DMS79 (cell line): ENCODE measurements around the gene TTLL8.
"Not testable (repeated sequence)": the region's sequence is repeated elsewhere in the genome, so short reads cannot be mapped to it uniquely, and the experiment has no call there.

Experiments
- DNase-seq: peaks from one replicate; lab custom pipeline; 2025; lab: John Stamatoyannopoulos, UW

Gene TTLL8

DNA sequence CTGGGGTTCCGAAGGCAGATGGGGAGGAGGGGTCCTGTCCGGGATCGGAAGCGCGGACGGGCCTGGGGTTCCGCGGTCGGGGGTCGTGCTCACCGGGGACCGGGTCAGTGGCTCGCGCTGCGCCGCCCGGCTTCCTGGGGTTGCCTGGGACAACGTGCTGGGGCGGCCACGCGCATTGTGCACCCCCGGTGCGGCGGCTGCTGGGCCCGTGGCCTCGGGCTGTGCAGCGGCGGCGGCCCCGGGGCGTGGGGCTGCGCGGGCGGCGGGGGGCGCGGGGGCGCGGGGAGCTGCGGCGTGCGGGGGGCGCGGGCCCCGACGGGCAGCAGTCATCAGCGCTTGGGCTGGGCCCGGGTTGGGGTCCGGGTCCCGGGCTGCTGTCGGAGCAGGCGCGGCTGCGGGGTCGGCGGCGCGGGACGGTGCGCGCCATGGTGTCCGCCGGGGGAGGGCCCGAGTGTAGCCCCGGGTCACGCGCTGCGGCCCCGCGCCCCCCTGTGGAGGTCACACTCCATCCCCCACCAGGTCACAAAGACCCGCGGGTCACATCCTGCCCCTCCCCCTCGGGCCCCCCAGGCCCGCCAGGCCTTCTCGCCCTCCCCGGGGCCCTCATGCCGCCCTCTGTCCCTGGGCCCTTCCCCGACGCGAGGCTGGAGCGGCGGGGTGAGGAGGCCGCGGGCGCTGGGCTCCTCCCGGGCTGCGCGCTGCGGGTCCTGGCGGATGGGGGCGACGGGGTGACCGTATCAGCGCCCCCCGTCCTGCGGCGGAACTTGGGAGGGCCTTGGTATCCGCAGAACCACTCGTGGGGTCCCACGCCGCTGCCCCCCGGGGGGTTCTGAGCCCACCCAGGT lies at the start of gene TTLL8:
Gene TTLL8, minus strand, starts transcription at position 238 of the 845 bp plus-strand sequence.
- no peak for DNase-seq

GRCh38 chr22:50107529-50107928 lies 49.4 kb upstream of the TTLL8 start:
- DNase-seq: no peak

- DNase-seq: no peak
Measured at GRCh38 chr22:50105208-50106100, 47.4 kb upstream of the TTLL8 start.

DNA sequence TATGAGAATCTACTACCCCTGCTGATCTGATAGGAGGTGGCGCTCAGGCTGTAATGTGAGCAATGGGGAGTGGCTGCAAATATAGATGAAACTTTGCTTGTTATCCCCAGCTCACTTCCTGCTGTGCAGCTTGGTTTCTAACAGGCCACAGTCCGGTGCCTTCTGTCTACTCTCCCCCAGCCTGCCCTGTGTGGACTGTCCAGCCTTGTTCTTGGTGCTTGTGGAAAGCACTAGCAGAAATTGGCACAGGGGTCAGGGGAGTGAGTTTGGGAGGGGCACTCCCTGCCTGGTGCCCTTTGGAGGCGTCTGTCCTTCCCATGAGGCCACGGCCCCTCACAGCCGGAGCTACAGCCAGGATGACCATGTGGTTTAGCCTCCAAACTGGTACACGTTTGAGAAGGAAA lies 46.0 kb upstream of the TTLL8 start:
- DNase-seq: no peak

DNA sequence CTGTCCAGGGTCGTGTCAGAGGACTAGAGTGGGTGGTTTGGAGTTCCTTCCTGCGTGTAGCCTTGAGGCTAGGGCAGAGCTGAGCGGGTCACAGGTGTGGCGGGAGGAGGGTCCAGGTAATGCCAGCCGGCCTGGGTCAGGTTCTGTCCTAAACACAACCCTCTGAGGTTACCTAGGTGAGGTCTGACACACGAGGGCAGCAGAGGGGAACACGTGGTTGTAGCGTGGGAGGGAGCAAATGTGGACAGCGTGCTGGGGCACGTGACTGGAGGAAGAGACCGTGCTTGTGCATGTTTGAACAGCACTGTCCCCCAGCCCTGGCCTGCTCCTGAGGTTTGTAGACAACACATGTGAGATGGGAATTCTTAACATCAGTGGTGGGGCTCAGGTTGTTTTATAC lies 44.8 kb upstream of the TTLL8 start:
- no peak for DNase-seq

DNA sequence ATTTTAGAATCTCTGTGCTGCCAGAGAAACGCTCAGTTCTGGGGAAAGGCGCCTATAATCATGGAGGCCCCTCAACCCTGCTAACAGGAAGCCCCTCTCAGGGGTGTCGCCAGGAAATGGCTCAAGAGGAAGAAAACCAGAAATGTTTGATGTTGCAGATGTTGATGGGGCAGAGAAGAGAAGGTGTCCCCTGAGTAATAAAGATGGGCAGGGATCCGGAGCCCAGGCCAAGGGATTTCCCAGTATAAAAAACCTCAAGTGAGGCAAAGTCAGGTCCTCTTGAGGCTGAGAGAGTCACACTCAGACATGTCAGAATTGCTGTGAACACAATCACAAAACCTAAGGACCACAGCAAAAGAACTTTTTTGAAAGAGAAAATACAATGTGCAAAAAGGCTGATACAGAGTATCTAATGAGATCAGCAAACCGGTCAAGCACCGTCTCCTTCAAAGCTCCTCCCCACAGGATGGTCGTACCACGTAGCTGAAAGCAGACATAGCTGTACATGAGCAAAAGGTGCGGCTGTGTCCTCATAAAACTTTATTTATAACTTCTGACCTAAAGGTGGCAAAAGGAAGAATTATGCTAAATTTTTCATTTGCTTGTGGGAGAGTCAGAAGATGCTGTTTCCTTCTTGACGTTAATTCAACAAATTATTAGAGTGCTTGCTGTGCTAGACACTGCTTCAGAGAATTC lies 43.9 kb upstream of the TTLL8 start:
- no peak for DNase-seq

- no peak for DNase-seq
Measured at GRCh38 chr22:50098052-50098451, 40.0 kb upstream of the TTLL8 start.

GRCh38 chr22:50092342-50092741 lies 34.2 kb upstream of the TTLL8 start:
- no peak for DNase-seq

GRCh38 chr22:50091092-50091768 lies 33.1 kb upstream of the TTLL8 start:
- no peak for DNase-seq

DNA sequence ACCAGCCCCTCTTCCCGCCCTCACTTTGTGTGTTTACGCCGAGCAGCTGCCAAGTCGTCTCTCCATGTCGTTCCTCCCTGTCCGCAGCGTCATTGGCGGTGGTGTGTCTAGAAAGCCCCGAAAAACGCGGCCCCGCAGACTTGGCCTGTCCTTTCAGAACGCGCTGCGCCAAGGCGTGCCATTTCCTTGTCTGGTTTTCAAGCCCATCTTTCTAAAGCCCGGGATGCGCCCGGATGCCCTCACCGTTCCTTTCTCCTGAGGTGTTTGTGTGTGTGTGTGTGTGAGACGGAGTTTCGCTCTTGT lies 32.3 kb upstream of the TTLL8 start:
- DNase-seq: no peak

DNA sequence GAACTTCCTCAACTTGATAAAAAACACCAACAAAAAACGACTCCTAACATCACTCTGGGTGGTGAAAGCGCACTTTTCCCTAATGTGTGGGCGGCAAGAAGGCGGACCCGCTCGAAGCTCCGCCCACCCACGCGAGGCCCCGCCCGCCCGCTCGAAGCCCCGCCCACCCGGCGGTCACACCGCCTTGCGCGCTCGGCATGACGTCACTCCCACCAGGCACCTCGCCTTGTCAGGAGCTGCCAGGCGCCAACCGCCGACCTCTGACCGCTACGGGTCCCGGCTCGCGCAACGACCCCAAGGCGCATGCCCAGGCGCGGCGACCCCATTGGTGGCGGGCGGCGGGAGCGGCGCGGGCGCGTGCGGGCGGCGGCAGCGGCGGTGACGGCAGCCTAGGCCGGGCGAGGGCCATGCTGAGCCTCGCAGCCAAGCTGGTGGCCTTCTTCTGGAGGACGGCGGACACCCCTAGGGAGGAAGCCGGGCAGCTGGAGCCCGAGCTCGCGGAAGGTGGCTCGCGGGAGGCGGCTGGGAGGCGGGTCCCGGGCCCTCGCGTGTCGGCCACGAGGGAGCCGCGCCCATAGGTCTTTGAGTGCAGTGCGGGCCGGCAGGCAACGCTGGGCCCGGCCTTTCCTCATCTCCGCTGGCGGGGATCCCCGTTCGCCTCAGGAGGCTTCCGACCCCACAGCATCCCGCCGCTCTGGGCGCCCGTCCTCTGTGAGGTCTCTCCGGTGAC lies 31.7 kb upstream of the TTLL8 start, which contains the start of gene MOV10L1:
Gene MOV10L1, plus strand, starts transcription at position 325 of the 730 bp plus-strand sequence. Its CDS starts 83 bp downstream, at position 408.
- DNase-seq: no peak

GRCh38 chr22:50089231-50089630 lies 31.1 kb upstream of the TTLL8 start:
- DNase-seq: no peak

DNA sequence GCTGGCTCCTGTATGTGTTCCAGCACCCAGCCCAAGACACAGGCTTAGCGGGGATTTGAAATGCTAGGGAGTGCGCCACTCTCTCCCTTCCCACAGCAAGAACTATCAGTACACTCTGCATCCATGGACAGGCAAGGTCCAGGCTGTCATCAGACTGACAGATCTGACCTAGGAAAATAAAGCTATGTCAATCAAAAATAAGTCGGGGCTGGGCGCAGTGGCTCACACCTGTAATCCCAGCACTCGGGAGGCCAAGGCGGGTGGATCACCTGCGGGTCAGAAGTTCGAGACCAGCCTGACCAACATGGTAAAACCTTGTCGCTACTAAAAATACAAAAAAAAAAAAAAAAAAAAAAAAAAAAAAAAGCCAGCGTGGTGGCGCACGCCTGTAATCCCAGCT lies 30.0 kb upstream of the TTLL8 start:
- DNase-seq: no peak

GRCh38 chr22:50087646-50088045 lies 29.5 kb upstream of the TTLL8 start:
- DNase-seq: no peak

GRCh38 chr22:50086975-50087374 lies 28.9 kb upstream of the TTLL8 start:
- DNase-seq: not testable (repeated sequence)

DNA sequence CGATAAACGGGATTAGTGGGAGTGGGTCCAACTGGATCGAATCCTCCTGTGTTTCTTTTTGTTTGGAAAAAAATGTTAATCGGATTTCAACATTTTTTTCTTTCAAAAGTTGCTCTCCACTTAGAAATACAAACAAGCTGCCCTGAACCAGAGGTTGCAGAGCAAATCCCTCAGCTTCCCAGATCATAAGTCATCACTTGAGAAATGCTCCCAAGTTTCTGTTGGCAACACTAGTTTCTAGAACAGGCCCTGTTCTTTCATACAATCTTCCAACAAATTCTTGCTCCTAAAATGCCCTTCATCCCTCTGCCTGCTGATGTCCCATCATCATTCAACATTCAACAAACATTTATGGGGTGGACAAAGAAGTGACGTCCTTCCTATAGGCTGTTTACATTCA lies 28.4 kb upstream of the TTLL8 start:
- DNase-seq: no peak

DNA sequence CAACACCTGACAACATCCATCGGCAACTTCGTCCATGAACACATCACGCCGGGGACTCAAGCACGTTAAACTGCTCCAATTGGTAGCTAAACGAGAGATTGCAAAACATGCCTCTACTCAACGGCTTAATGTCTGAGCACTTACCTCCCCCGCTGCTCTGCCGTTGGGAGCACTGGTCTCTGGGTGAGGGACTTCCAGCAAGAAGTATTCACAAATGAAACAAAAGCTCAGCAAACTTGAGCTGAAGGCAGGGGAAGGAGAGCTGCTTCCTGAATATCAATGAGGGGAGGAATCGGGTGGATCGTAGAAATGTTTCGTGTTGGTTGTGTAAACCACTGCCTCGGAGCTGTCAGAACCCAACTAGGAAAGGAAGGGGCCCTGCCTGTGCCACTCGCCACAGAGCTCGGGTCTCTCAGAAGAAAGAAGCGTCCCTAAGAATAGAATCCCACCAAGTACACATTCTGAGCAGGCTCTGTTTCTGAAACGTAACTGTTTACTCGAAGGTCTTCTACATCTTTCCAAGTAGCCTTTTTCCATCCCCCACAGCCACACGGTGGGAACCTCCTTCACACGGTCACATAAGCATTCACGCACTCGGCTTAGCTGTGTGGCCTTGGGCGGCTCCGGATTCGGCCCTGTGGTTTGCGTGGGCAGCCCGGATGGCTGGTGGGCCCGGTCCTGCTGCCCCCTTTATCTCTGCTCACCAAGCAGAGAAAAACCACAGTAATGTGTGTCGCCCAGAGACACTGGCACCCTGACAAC lies 27.3 kb upstream of the TTLL8 start, which contains the start of gene MLC1:
Gene MLC1, minus strand, starts transcription at position 216 of the 762 bp plus-strand sequence. CDS start 524 bp downstream, outside the sequence.
- no peak for DNase-seq

- no peak for DNase-seq
Measured at GRCh38 chr22:50084614-50085021, 26.5 kb upstream of the TTLL8 start.

GRCh38 chr22:50084080-50084477 lies 26.0 kb upstream of the TTLL8 start:
- DNase-seq: no peak

DNA sequence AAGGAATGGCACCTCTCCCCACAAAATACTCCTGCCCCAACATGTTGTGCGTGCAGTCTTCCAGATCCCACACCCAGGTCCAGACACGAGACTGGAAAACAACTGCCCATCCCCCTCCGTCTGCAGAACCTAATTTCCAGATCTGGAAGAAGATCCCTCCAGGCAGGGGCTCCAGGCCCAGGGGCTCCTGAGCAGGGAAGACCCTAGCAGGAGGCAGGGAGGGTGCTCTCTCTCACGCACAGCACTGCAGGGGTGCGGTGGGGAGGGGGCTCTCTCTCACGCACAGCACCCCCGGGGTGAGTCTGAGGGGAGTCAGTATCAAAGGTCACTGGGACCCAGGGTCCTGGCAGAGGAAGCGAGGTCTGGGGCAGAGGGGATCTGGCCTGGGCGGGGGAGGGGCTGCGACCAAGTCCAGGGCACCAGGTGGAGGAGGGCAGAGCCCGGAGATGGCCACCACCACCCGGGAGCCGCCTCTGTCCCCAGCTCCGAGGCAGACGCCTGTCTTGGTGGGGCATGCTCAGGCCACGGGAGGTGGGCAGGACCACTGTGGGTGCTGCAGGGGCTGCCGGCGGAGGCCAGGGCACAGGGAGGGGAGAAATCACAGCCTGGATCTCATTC lies 25.5 kb upstream of the TTLL8 start:
- no peak for DNase-seq
